Activated CD8-positive, alpha-beta memory T cell treated with anti-CD3 and anti-CD28 coated beads for 48 hours (primary cell): ENCODE measurements around the gene SBNO2.

Experiments
- DNase-seq, 3 experiments: peaks; one replicate each; pipeline ENCODE4 v3.0.0-alpha.2; 2020; ENCODE audit warnings: low read depth in 2 of 3, low spot score in 2 of 3

The SBNO2 gene

DNA sequence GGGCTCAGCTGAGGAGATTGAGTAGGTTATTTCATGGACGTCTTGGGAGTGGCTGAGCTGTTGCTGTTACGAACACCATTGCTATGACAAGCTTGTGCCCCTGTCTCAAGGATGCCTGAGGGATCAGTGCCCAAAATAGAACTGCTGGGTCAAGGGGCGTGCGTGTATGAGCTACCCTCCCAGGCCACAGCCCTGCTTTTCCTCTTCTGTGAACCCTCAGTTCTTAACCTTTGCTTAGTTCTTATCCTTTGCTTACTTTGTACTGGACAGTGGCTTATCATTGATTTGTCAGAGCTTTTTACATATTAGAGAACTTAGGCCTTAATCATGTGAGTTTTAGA lies 98.1 kb downstream of the SBNO2 start:
- DNase-seq: no peak

DNA sequence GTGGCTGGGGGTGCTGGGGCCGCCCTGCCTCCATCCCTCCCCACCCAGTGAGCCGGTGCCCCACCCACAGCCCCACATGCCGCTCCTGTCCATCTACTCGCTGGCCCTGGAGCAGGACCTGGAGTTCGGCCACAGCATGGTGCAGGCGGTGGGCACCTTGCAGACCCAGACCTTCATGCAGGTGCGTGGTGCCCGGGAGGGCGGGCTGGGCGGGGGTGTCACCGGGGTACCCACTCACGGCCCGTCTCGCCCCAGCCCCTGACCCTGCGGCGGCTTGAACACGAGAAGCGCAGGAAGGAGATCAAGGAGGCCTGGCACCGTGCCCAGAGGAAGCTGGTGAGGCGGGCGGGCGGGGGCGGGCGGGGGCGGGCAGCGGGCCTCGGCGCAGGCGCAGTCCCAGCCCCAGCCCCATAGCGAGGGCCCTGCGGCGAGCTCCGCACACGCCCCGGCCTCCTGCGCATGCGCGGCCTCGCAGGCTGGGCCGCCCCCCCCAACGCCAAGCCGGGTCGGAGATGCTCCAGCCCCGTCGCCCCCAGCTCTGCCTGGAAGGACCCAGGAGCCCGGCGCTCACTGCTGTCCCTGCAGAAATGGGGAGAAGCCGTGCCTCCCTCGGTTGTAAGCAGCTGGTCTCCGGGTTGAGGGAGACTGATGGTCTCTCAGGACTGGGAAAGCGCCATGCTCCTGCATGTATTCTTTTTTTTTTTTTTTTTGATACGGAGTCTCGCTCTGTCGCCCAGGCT lies 99.4 kb downstream of the SBNO2 start:
- DNase-seq: peak in 2 of 3 experiments; percentile 62 to 67

DNA sequence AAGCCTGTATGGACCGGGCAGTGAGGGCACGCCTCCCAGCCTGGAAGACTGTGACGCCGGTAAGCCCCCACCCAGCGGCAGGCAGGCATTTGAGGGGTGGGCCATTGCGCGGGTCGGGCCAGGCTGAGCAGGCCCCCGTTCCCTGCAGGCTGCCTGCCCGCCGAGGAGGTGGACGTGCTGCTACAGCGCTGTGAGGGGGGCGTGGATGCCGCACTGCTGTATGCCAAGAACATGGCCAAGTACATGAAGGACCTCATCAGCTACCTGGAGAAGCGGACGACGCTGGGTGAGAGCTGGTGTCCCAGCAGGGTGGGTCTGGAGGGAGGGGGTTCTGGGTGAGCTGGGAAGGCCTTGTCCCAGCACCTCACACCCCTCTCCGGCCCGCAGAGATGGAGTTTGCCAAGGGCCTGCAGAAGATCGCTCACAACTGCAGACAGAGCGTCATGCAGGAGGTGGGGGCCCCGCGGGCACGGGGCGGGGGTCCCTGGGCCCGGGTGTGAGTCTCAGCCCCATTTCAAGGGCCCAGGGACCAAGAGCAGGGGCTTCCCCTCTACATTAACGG lies 100.0 kb downstream of the SBNO2 start:
- no peak for DNase-seq

DNA sequence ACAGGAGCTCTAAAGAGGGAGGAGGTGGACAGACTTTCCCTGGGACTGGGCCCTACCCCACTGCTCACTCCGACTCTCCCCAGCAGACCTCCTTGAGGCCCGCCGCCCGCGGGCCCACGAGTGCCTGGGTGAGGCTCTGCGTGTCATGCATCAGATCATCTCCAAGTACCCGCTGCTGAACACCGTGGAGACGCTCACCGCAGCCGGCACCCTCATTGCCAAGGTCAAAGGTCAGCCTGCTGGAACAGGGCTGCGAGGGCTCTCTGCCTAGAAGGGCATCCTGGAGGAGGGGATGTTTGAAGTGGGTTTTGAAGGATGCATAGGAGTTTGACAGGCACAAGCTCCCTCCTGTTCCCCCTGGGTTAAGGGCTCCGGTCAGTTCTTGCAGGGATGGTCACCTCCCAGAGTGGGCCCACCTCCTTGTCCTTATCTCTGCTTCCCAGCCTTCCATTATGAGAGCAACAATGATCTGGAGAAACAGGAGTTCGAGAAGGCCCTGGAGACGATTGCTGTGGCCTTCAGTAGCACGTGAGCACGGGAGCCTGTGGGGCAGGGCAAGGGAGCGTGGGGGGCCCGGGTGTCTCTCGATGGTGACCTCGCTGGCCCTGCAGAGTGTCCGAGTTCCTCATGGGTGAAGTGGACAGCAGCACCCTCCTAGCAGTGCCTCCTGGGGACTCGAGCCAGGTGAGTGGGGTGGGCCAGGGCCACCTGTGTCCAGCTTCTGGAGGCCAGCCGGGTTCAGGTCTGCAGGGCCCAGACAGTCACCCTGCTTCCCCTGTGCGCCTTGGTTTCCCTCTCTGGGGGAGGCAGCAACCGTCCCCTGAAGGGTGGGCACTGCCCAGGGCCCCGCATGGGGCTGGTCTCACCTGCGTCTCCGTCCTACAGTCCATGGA lies 100.8 kb downstream of the SBNO2 start:
- no peak for DNase-seq

DNA sequence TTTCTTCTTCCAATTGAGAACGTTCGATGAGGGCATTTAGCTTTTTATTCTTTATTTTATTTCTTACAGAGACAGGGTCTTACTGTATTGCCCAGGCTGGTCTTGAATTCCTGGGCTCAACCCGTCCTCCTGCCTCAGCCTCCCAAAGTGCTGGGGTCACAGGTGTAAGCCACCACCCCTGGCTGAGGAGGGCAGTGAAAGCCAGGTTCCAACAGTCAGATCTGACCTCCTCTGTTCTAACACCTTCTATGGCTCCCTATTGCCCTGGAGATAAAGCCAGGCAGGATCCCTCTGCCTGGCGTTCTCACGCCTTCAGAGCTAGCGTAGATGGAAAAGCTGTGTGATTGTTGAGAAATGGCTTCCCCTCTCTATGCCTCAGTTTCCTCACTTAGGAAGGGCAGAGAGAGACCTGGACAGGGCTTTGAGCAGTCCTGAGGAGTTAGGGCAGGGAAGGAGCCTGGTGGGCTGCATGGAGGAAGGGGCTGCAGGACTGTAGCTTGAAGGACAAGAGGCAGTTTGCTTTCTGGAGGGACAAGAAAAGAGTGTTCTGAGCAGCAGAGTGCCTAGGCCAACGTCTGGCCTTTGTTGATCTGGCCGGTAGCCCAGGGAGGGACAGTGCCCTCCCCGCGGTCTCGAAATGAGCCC lies 101.6 kb downstream of the SBNO2 start:
- DNase-seq: no peak

DNA sequence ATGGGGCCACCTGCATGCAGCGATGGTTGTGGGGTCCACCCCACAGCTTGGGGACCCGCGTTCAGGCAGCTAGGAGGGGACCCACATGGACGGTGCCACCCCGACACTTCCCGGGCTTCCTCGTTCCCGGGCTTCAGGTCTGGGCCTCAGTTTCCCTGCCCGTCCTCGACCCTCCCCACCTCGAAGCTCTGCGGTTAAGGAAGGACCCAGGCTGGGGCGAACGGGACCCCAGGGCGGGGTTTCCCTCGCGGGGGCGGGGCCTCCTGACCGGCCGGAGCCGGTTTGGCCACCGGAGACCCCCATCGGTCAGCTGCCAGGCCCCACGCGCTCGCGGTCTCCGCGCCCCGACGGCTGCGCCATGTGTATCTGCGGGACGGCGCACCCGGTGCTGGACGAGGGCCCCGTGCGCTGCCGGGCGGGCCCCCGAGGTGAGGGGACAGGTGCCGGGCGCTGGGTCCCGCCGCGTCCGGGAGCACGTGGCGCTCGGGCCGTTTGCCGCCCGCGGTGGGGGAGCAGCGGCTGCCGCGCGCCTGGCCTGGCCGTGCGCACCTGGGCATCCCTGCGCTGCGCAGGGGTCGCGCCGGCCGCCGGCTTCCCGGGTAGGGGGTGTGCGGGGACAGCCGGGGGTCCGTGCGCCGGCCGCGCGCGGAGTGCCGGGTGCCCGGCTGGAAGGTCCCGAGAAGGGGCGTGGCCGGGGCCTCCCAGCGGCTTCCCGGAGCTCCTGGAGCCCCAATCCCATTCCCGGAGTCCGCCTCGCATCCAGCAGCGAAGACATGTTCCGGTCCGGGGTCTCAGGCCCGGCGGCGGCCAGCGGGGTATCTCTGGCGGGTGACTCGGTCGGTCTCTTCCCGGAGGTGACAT lies 102.9 kb downstream of the SBNO2 start:
- DNase-seq: no peak

DNA sequence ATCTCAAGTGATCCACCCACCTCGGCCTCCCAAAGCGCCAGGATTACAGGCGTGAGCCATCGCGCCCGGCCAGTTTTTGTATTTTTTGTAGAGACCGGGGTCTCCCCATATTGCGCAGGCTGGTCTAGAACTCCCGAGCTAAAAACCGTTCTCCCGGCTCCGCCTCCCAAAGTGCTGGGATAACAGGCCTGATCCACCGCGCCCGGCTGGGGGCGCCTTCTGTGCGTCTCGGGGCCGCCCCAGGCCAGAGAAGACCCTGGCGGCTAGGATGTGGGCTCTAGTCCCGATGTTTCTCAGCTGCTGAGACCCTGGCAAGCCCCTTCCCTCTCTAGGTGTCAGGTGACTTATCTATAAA lies 103.5 kb downstream of the SBNO2 start:
- DNase-seq: no peak

DNA sequence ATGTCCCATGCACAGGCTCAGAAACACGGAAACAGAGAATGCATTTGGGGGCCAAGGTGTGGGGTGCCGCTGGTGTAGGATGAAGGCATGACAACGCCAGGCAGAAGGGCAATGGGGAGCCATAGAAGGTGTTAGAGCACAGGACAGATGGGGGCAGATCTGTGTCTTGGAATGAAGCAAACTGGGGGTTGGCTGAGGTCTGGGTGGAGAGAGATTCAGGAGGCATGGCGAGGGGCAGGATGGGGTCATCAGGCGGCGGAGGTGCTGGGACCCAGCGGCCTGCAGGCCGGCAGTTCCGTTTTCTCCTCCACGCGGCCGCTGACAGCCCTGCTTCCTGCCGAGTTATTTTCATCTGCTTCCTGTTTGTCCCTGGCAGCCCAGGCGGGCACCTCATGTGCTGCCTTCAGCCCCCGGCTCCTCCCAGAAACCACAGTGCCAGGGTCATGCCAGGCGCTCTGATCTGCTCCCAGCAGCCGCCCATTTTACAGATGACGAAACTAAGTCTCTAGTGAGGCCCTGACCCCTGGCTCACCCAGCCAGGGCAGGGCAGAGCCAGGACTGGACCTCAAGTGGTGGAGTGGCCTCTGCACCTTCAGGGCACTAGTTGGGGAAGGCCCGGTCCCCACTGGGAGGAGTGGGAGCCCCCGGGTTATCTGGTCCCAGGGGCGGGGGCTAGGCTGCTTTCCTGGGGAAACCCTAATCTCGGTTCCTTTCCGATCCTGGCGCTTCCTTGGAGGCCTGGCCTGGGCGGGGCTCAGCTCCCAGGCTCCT lies 104.9 kb downstream of the SBNO2 start:
- no peak for DNase-seq

DNA sequence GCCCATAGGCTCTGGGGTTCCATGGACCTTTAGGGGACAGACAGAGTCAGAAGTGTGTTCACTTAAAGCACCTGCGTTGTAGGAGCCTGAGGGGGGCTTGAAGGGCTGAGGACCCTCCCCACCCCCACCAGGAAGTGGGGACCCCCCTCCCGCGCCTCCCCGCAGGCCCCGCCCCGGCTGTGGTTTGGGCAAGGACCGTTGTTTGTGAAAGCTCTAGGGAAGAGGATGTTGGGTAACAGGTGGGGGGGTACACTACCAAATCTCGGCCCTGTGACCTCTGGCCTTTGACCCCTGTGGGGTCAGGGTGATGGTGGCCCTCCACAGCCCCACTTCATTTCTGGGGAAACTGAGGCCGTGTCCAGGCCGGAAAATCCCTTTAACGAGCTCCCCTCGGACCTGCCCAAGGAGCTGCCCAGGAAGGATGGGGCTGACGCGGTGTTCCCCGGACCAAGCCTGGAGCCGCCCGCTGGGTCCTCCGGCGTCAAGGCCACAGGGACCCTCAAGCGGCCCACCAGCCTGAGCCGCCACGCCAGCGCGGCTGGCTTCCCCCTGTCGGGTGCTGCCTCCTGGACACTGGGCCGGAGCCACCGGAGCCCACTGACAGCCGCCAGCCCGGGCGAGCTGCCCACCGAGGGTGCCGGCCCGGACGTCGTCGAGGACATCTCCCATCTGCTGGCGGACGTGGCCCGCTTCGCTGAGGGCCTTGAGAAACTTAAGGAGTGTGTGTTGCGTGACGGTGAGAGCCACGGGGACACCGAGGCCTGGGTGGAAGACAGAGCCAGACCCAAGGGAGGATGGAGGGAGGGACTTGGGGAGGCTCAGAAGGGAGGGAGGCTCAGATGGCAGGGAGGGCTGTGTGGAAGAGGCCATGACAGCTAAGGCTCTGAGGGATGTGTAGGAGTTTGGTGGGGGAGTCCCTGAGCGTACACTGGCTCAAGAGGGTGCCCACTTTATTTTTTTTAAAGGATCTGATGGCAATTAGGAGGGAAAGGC lies 105.8 kb downstream of the SBNO2 start:
- no peak for DNase-seq

DNA sequence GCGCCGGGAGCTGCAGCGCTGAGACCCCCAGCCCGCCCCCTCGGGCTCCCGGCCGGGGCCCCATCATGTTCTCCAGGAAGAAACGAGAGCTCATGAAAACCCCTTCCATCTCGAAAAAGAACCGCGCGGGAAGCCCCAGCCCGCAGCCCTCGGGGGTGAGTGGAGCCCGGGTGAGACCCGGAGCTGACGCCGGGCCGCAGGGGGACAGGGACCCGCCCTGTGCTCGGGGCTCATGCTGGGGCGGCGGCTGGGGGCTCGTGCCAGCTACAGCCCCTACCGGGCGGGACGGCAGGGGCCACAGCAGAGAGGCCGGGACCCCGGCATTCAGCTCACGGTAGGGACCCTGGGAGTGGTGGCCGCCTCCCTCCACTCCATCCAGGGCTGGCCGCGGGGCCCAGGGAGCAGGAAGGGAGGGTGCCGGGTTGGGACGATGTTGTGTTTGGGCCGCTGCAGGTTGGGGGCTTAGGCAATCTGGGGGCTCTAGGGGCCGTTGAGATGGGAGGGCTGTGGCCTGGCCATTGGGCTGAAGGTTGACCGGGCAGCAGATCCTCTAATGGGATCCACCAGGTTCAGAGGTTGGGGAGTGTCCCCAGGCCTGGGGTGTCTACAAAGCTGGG lies 106.6 kb downstream of the SBNO2 start:
- no peak for DNase-seq

DNA sequence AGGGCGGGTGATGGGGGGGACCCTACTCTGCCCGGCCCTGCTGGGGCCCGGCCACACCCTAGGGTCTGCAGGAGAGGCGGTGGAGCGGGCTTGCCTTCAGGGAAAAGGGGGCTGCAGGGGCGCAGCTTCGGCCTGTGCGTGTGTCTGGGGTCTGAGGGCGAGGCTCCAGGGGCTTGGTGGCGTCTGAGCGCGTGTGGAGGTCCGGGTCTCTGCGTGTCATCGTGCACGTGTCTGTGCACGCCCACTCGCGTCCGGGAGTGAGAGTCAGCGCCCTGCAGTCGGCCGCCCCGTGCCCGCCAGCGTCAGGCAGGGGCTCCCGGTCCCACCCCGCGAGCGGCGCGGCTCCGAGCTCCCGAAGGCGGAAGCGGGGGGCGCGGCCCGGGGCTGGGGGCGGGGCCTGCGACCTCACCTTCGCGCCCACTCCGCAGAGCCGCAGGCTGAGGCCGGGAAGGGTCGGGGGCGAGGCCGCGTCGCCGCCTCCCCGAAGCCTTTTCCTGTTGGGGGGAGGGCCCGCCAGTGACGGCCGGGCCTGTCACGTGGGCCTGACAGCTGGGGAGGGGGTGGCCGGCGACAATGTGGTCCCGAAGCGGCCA lies 107.2 kb downstream of the SBNO2 start, which contains the start of gene ARHGAP45:
ARHGAP45 (plus strand) TSS at position 420 of the 593 bp plus-strand sequence. CDS start 239 bp downstream, outside the sequence.
- peak in 1 of 3 experiments; percentile 76 for DNase-seq

DNA sequence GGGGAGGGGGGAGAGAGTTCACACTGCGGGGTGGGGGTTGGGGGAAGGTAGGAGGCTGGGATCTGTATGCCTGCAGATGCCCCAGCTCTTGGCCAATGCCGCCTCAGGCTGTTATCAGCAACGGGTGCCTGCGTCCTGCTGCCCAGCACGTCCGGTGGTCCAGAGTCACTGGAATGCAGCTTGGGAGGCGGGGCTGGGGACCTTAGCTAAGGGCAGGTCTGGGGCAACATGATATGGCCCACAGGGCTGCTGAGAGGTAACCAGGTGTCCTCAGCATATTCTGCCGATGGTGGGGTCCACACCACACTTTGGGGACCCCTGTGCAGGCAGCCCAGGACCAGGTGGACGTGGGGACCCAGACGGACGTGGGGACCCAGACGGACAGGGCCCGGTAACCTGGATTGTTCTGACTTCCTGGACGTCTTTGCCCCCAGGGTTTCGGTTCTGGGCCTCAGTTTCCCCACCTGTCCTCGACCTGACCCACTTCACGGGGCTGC lies 107.8 kb downstream of the SBNO2 start:
- DNase-seq: no peak

DNA sequence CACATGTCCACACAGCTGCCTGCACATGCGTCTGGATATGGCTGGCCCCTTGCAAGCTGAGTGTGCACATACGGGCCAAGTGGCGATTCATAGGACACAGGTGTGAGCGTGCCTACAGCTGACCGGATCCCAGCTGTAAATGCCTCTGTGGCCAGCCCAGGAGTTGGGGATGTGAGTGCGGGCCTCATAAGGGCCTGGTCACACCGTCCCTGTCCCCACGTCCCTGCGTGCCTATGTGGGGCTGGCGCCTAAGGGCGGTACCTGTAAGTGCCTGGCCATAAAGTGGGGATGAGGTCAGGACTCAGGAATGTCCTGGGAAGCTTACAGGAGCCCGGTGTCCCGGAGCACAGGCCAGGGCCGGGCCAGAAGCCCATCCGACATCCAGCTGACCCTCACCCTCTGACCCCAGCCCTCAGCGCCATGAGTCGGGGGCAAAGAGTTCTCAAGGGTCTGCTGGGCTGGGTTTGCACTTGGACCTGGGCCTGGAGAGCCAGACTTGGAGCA lies 108.4 kb downstream of the SBNO2 start:
- DNase-seq: no peak

DNA sequence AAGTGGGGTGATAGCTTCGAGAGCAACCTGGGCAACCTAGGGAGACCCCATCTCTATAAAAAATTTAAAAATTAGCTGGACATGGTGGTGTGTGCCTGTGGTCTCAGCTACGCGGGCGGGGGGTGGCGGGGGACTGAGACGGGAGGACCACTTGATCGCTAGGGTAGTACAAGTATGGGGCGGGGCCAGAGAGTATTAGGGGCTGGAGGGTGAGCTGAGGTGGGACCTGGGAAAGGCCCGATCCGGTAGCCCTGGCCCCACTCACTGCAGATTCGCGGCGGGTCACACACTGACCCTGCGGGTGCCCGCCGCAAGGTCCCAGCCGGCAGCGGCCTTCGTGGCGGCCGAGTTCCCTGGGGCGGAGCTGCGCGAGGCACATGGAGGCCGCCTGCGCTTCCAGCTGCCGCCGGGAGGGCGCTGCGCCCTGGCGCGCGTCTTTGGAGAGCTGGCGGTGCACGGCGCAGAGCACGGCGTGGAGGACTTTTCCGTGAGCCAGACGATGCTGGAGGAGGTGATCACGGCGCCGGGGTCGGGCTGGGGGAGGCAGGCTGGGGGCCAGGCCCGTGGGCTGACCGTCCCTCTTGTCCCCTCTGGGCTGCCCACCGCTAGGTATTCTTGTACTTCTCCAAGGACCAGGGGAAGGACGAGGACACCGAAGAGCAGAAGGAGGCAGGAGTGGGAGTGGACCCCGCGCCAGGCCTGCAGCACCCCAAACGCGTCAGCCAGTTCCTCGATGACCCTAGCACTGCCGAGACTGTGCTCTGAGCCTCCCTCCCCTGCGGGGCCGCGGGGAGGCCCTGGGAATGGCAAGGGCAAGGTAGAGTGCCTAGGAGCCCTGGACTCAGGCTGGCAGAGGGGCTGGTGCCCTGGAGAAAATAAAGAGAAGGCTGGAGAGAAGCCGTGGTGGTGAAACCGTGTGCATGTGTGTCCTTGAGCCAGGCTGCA lies 109.1 kb downstream of the SBNO2 start:
- DNase-seq: no peak

DNA sequence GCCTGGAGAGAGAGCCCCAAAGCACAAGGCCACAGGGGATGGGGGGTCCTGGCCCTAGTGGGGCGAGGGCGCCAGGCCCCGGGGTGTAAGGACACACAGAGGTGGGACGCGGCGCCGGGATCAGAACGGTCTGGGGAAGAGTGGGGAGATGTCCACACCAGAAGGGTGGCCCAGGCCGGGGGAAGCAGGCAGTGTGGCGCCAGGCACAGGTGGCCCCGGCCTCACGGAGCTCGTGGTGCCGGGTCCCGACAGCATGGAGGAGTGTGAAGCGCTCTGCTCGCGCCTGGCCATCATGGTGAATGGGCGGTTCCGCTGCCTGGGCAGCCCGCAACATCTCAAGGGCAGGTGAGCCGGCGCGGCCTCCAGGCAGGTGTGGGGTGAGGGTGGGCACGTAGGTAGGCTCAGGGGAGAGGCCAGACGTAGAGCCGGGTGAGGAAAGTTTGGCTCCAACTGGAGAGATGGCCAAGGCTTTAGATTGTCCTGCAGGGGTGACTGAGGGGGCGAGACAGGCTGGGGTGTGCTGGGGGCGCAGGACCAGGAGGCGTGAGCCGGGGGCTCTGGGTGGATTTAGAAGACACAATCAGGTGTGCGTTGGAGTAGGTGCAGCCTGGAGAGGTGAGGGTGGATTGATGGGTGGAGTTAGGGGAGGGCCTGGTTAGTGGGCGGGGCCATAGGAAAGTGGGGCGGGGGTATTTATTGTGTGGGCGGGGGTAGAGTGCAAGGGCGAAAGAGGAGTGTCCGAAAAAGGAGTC lies 110.0 kb downstream of the SBNO2 start:
- no peak for DNase-seq
